IPS-15b (cell line): ENCODE data around the gene SORCS1.

Experiments used
- H3K27me3 ChIP-seq: one replicate; pipeline ENCODE4 v1.6.1; 2013; ENCODE audit warnings: low read length; ENCODE audit not compliant: control insufficient read depth, insufficient read depth
- H3K36me3 ChIP-seq: one replicate; pipeline ENCODE4 v1.6.1; 2013; ENCODE audit warnings: low read length; ENCODE audit not compliant: control insufficient read depth, insufficient read depth
- H3K4me1 ChIP-seq: one replicate; pipeline ENCODE4 v1.6.1; 2013; ENCODE audit warnings: mild to moderate bottlenecking, low read length; ENCODE audit not compliant: control insufficient read depth, insufficient read depth
- H3K4me3 ChIP-seq: one replicate; pipeline ENCODE4 v1.5.1; 2013; ENCODE audit warnings: low read depth, low read length
- H3K9ac ChIP-seq: one replicate; pipeline ENCODE4 v1.6.1; 2013; ENCODE audit warnings: low read depth, mild to moderate bottlenecking, low read length
- H3K9me3 ChIP-seq: one replicate; pipeline ENCODE4 v1.6.1; 2013; ENCODE audit warnings: mild to moderate bottlenecking, low read length; ENCODE audit not compliant: control insufficient read depth, insufficient read depth

SORCS1 gene

GRCh38 chr10:106557951-106558733 lies 606.4 kb downstream of the SORCS1 start:
- no peak overlapping the region for H3K4me3 ChIP-seq
- no peak overlapping the region for H3K9ac ChIP-seq
- no peaks in the 10 kb centered on the region for H3K36me3 ChIP-seq
- no peaks in the 10 kb centered on the region for H3K4me1 ChIP-seq
- no peaks in the 10 kb centered on the region for H3K9me3 ChIP-seq
- H3K27me3 ChIP-seq = no peaks in the 10 kb centered on the region

GRCh38 chr10:106557053-106557452 lies 607.5 kb downstream of the SORCS1 start:
- no peaks in the 10 kb centered on the region for H3K9me3 ChIP-seq
- no peak overlapping the region for H3K9ac ChIP-seq
- H3K36me3 ChIP-seq = no peaks in the 10 kb centered on the region
- H3K4me1 ChIP-seq = no peaks in the 10 kb centered on the region
- no peak overlapping the region for H3K4me3 ChIP-seq
- H3K27me3 ChIP-seq = no peaks in the 10 kb centered on the region

- Histone ChIP-seq H3K27me3 (no peaks in the 10 kb centered on the region), H3K36me3 (no peaks in the 10 kb centered on the region), H3K9ac (no peak overlapping the region), H3K4me3 (no peak overlapping the region), H3K9me3 (no peaks in the 10 kb centered on the region), H3K4me1 (no peaks in the 10 kb centered on the region)
These were observed 608.9 kb downstream of the SORCS1 start for GRCh38 chr10:106555599-106555998.

GRCh38 chr10:106551501-106552062 lies 612.9 kb downstream of the SORCS1 start:
- H3K4me3 ChIP-seq = no peak overlapping the region
- no peaks in the 10 kb centered on the region for H3K4me1 ChIP-seq
- H3K27me3 ChIP-seq = no peaks in the 10 kb centered on the region
- no peaks in the 10 kb centered on the region for H3K36me3 ChIP-seq
- no peak overlapping the region for H3K9ac ChIP-seq
- H3K9me3 ChIP-seq = no peaks in the 10 kb centered on the region

GRCh38 chr10:106548832-106549231 lies 615.7 kb downstream of the SORCS1 start:
- H3K4me1 ChIP-seq = no peaks in the 10 kb centered on the region
- no peak overlapping the region for H3K4me3 ChIP-seq

GRCh38 chr10:106547047-106547635 lies 617.4 kb downstream of the SORCS1 start:
- Histone ChIP-seq H3K27me3 (no peaks in the 10 kb centered on the region), H3K9me3 (no peaks in the 10 kb centered on the region), H3K4me3 (no peak overlapping the region), H3K36me3 (no peaks in the 10 kb centered on the region), H3K4me1 (no peaks in the 10 kb centered on the region), H3K9ac (no peak overlapping the region)

More at GRCh38 chr10:106548832-106549231, 615.7 kb downstream of the SORCS1 start:
- H3K9ac ChIP-seq = no peak overlapping the region
- no peaks in the 10 kb centered on the region for H3K27me3 ChIP-seq
- H3K9me3 ChIP-seq = no peaks in the 10 kb centered on the region
- H3K36me3 ChIP-seq = no peaks in the 10 kb centered on the region

GRCh38 chr10:106542461-106542860 lies 622.0 kb downstream of the SORCS1 start:
- Histone ChIP-seq H3K9me3 (no peaks in the 10 kb centered on the region), H3K27me3 (peaks cover 20% of the 10 kb centered on the region), H3K4me1 (no peaks in the 10 kb centered on the region), H3K4me3 (no peak overlapping the region), H3K9ac (no peak overlapping the region), H3K36me3 (no peaks in the 10 kb centered on the region)

- Histone ChIP-seq H3K4me3 (no peak overlapping the region), H3K27me3 (peaks cover 35% of the 10 kb centered on the region), H3K36me3 (no peaks in the 10 kb centered on the region), H3K4me1 (no peaks in the 10 kb centered on the region), H3K9ac (no peak overlapping the region), H3K9me3 (no peaks in the 10 kb centered on the region)
These were observed 623.9 kb downstream of the SORCS1 start for GRCh38 chr10:106540645-106541044.

GRCh38 chr10:106537866-106538265 lies 626.6 kb downstream of the SORCS1 start:
- Histone ChIP-seq H3K27me3 (peaks cover 60% of the 10 kb centered on the region), H3K9me3 (no peaks in the 10 kb centered on the region), H3K36me3 (no peaks in the 10 kb centered on the region), H3K9ac (no peak overlapping the region), H3K4me3 (no peak overlapping the region), H3K4me1 (no peaks in the 10 kb centered on the region)

- Histone ChIP-seq H3K4me3 (no peak overlapping the region), H3K9me3 (no peaks in the 10 kb centered on the region), H3K36me3 (no peaks in the 10 kb centered on the region), H3K9ac (no peak overlapping the region), H3K27me3 (peaks cover 76% of the 10 kb centered on the region), H3K4me1 (no peaks in the 10 kb centered on the region)
These were observed 629.1 kb downstream of the SORCS1 start for GRCh38 chr10:106535304-106535953.

- no peak overlapping the region for H3K4me3 ChIP-seq
- peaks cover 69% of the 10 kb centered on the region for H3K27me3 ChIP-seq
- no peaks in the 10 kb centered on the region for H3K9me3 ChIP-seq
- H3K36me3 ChIP-seq = no peaks in the 10 kb centered on the region
- H3K9ac ChIP-seq = no peak overlapping the region
- H3K4me1 ChIP-seq = no peaks in the 10 kb centered on the region
These were observed 630.1 kb downstream of the SORCS1 start for GRCh38 chr10:106534441-106534840.
